H54 (cell line): ENCODE measurements around the gene FRAS1.
"Not testable (repeated sequence)": the region's sequence is repeated elsewhere in the genome, so short reads cannot be mapped to it uniquely, and the experiment has no call there.

Experiments
- DNase-seq: peaks from one replicate; pipeline ENCODE4 v3.0.0; 2011; ENCODE audit warnings: low spot score, mixed read lengths; ENCODE audit not compliant: insufficient read length
- FAIRE-seq: peaks from 3 replicates; lab custom pipeline; 2011; peaks lifted over from hg19 to GRCh38; lab: Jason Lieb, UNC
- POLR2A ChIP-seq: IDR thresholded peaks from 2 replicates; pipeline ENCODE4 v1.6.1; 2011; ENCODE audit warnings: low read depth, mild to moderate bottlenecking, low read length

The FRAS1 gene

DNA sequence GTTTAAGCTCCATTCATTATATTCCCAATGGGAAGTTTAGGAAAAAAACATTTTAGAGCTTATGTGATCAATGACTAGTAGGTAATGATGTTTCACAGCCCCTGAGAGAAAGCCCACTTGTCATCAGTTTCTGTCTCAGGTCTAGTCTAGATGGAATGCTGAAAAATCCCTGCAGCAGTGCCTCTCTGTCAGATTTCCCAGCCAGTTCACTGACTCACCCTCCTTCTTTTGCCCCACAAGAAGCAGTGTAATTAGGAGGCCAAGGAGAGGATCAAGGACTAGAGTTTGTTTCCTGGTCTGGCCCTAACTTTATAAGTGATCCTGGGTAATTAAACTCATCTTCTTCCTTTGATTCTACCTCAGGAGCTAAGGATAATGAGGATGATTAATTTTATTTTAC lies 375.8 kb downstream of the FRAS1 start:
- no peak for TF ChIP-seq POLR2A
- no peak for DNase-seq
- no peak for FAIRE-seq

DNA sequence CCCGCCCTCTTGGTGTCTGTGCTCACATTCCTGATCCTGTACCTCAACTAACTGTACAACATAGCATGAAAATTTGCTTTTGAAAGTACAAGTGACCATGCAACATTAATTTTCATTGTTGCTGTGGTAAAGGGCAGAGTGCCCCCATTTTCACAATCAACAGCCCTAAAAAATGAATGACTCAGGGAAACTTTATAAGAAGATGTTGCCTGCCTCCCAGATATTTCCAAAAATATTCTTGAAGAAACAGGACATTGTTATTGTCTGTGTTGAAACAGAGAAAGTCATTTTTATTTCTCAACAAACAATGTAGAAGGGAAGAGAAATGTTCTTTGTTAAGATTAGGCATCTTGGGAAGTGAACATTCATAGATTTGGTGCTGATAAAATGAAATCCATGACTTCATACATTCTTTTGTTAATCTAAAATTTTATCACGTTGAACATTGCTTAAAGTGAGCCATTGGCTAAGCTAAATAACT lies 380.5 kb downstream of the FRAS1 start:
- no peak for FAIRE-seq
- TF ChIP-seq POLR2A = no peak
- no peak for DNase-seq

DNA sequence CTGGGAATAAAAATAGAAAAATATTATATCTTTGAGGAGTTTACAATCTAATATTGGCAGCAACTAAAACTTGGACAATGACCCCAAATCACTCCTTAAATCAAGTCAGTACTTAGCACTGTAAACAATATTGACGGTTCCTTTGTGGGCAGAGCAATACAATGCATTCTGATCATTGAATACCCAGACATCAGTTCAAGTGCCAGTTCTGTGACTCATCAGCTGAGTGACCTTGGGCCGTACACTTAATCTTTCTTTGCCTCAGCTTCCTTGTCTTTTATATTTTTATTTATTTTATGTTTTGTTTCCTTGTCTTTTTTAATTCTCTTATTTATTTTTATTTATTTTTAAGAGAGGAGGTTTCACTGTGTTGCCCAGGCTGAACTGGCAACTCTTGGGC lies 382.2 kb downstream of the FRAS1 start:
- TF ChIP-seq POLR2A = no peak
- FAIRE-seq = no peak
- DNase-seq = no peak

- no peak for TF ChIP-seq POLR2A
- no peak for DNase-seq
- FAIRE-seq = no peak
Measured at GRCh38 chr4:78441756-78442155, 384.6 kb downstream of the FRAS1 start.

DNA sequence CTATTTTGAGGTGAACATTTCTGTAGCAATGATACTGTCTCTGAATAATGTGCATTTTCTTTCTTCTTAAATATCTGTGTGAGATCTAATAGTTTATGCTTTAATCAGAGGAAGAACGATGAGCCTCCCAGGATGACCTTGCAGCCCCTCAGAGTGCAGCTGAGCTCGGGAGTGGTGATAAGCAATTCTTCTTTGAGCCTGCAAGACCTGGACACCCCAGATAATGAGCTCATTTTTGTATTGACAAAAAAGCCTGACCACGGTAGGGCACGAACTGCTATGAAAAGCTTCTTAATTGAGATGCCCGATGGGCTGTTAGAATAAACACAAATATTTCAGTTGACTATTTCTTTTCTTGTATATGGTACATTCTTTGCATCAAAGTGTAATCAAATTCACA lies 389.5 kb downstream of the FRAS1 start:
- no peak for TF ChIP-seq POLR2A
- DNase-seq (no peak), FAIRE-seq (no peak)

- DNase-seq = no peak
- TF ChIP-seq POLR2A = no peak
- no peak for FAIRE-seq
Measured at GRCh38 chr4:78451407-78451806, 394.3 kb downstream of the FRAS1 start.

- TF ChIP-seq POLR2A = no peak
- FAIRE-seq = no peak
- DNase-seq = no peak
Measured at GRCh38 chr4:78454016-78454415, 396.9 kb downstream of the FRAS1 start.

DNA sequence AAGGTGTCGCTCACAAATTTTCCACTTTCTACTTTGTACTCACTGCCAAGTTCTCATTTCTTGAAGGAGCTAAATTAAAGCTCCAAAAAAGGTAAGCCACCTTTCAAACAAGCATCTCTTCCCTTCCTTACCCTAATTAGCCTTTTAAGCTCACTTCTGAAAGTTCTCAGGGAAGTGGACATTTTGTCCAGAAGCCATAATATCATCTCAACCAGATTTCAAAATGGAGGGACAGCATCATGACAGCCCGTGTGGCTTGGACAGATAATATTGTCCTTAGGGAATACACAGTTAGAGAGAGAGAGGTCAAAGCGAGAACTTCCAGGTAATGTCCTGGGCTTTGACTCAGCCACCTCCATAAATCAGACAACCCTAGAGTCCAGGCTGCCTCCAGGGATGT lies 400.6 kb downstream of the FRAS1 start:
- DNase-seq (no peak), FAIRE-seq (no peak)
- TF ChIP-seq POLR2A = no peak

DNA sequence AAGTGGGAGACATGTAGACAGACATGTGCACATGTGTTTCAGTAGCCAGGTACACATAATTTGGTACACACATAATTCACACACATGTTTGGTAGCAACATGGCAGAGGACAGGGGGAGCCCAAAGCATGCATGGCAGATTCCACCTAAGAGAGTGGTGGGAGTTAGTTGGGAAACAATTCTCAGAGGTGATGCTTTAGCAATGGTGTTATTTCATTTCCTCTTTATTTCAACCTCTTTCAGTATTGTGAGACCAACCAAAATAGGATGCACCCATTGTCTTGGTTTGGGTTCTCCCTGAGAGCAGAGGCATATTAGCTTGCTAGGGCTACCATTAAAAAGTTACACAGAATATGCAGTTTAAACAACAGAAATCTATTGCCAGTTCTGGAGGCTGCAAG lies 402.2 kb downstream of the FRAS1 start:
- no peak for TF ChIP-seq POLR2A
- FAIRE-seq (no peak), DNase-seq (no peak)

DNA sequence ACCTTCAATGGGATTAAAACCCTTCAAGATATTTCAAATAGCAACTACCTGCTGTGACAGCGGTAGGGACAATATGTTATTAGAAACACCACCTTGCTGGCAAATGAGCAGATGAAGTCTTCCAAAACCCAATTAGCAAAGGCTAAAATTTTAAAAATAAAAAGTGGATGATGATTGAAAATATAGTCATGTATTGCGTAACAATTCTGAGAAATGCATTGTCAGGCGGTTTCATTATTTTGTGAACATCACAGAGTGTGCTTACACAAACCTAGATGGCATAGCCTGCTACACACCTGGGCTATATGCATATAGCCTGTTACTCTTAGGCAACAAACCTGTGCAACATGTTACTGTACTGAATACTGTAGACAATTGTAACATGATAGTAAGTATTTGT lies 403.2 kb downstream of the FRAS1 start:
- no peak for DNase-seq
- no peak for FAIRE-seq
- no peak for TF ChIP-seq POLR2A

GRCh38 chr4:78464265-78464664 lies 407.1 kb downstream of the FRAS1 start:
- FAIRE-seq (no peak), DNase-seq (no peak)
- no peak for TF ChIP-seq POLR2A

DNA sequence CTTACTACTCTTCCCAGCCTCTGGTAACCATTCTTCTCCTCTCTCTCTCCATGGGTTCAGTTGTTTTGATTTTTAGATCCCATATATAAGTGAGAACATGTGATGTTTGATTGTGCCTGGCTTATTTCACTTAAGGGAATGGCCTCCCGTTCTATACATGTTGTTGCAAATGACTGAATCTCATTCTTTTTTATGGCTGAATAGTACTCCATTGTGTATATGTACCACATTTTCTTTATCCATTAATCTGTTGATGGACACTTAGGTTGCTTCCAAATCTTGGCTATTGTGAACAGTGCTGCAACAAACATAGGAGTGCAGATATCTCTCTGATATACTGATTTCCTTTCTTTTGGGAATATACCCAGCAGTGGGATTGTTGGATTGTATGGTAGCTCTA lies 410.1 kb downstream of the FRAS1 start:
- FAIRE-seq, DNase-seq: not testable (repeated sequence)

GRCh38 chr4:78468272-78468671 lies 411.1 kb downstream of the FRAS1 start:
- no peak for FAIRE-seq
- no peak for TF ChIP-seq POLR2A
- DNase-seq = no peak

DNA sequence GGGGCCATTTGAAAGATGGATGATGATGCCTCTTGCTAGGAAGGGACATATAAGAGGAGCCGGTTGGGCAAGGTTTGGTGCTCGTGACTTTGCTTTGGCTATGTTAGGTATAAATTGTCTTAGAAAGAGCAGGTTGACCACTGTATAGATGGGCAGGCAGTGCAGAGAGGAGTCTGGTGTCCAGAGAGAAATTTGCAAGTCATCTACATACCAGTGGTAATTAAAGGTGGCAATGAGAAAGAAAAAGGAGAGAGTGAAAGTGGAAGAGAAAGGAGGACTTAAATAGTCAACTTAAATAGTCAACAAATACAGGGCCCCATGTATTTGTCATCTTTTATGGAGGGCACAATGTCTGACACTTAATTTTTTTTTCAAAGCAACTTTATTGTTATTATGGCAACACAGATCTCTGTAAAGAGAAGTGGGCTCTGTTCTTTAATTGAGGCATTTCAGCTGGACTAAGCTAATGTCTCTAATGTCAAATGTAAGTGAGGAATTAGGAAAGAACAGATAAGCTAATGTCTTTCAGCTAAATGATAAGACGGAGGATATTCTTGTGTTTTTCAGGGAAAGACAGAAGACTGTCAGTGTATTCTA lies 419.1 kb downstream of the FRAS1 start:
- no peak for FAIRE-seq
- no peak for DNase-seq
- TF ChIP-seq POLR2A = no peak

DNA sequence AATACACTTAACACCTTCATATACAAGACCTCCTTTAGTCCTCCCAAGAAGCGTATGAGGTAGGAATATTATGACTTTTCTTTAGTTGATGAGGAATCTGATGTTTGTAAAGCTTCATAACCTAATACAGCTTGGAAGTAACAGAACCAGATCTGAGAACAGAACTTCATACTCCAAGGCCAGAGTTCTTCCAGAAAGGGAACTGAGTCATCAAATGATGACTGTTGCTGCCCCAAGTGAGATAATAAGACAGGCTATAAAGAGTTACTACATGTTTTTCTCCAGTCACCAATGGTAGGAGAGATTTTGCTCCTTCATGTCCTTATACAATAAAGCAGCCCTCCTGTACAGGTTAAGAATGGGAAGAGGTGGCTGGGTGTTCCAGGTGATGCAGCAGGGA lies 420.2 kb downstream of the FRAS1 start:
- FAIRE-seq (no peak), DNase-seq (no peak)
- no peak for TF ChIP-seq POLR2A

GRCh38 chr4:78478523-78478922 lies 421.4 kb downstream of the FRAS1 start:
- FAIRE-seq = no peak
- no peak for DNase-seq
- no peak for TF ChIP-seq POLR2A

GRCh38 chr4:78480286-78480685 lies 423.2 kb downstream of the FRAS1 start:
- no peak for TF ChIP-seq POLR2A
- DNase-seq = no peak
- no peak for FAIRE-seq
